Keratinocyte (primary cell): ENCODE data around the gene TAMALIN. TPM values are rescaled to one million over a fixed set of nuclear protein-coding genes. Genes with fewer than 3 reads are reported as not detected.

Experiments used
- DNase-seq: peaks from one replicate; pipeline ENCODE4 v3.0.0-alpha.2; 2011; ENCODE audit warnings: low read depth, missing footprints, low spot score
- FAIRE-seq: peaks from 2 replicates; lab custom pipeline; 2011; peaks lifted over from hg19 to GRCh38; lab: Jason Lieb, UNC
- H2AFZ ChIP-seq: 2 replicates; pipeline ENCODE4 v1.6.0; 2012; ENCODE audit warnings: low read length, control low read depth, inconsistent platforms; ENCODE audit not compliant: control insufficient read depth
- H3K27ac ChIP-seq: 2 replicates; pipeline ENCODE4 v1.5.1; 2011; ENCODE audit warnings: low read length; ENCODE audit not compliant: control insufficient read depth, insufficient read depth
- H3K27me3 ChIP-seq: 3 replicates; pipeline ENCODE4 v1.6.0; 2011; ENCODE audit warnings: low read length; ENCODE audit not compliant: control insufficient read depth, insufficient read depth; ENCODE audit errors: extremely low read depth
- H3K36me3 ChIP-seq, 2 experiments: 2 replicates in 1 of 2; 3 replicates in 1 of 2; pipeline ENCODE4 v1.5.1; 2011; ENCODE audit warnings: low read length in 2 of 2, mild to moderate bottlenecking in 1 of 2; ENCODE audit not compliant: control insufficient read depth in 2 of 2, insufficient read depth in 2 of 2; ENCODE audit errors: extremely low read depth in 1 of 2
- H3K4me1 ChIP-seq: 3 replicates; pipeline ENCODE4 v1.5.1; 2011; ENCODE audit warnings: low read length; ENCODE audit not compliant: control insufficient read depth, insufficient read depth; ENCODE audit errors: extremely low read depth
- H3K4me2 ChIP-seq: 3 replicates; pipeline ENCODE4 v1.6.0; 2011; ENCODE audit warnings: low read depth, low read length; ENCODE audit not compliant: control insufficient read depth, insufficient read depth; ENCODE audit errors: extremely low read depth
- H3K4me3 ChIP-seq, 3 experiments: fragments of 200-600 bp in 1 of 3; sonication (generic) in 1 of 3; 2 replicates in 2 of 3; 3 replicates in 1 of 3; pipeline ENCODE4 v1.5.1; 2011 to 2016; ENCODE audit warnings: low read length in 3 of 3, mild to moderate bottlenecking in 3 of 3, control low read depth in 2 of 3, inconsistent platforms in 1 of 3, low read depth in 1 of 3, mixed read lengths in 1 of 3, mixed run types in 1 of 3, moderate library complexity in 1 of 3; ENCODE audit not compliant: control insufficient read depth in 2 of 3, insufficient read depth in 2 of 3; ENCODE audit errors: extremely low read depth in 1 of 3
- H3K79me2 ChIP-seq: 2 replicates; pipeline ENCODE4 v1.6.0; 2012; ENCODE audit warnings: low read length; ENCODE audit not compliant: control insufficient read depth, insufficient read depth
- H3K9ac ChIP-seq: 3 replicates; pipeline ENCODE4 v1.6.0; 2011; ENCODE audit warnings: low read length; ENCODE audit not compliant: control insufficient read depth, insufficient read depth; ENCODE audit errors: extremely low read depth
- H3K9me1 ChIP-seq: 3 replicates; pipeline ENCODE4 v1.6.0; 2011; ENCODE audit warnings: low read length; ENCODE audit not compliant: control insufficient read depth, insufficient read depth; ENCODE audit errors: extremely low read depth
- H3K9me3 ChIP-seq: 2 replicates; pipeline ENCODE4 v1.5.1; 2012; ENCODE audit warnings: low read depth, low read length; ENCODE audit not compliant: control insufficient read depth
- H4K20me1 ChIP-seq: 3 replicates; pipeline ENCODE4 v1.6.0; 2011; ENCODE audit warnings: low read length; ENCODE audit not compliant: control insufficient read depth, insufficient read depth; ENCODE audit errors: extremely low read depth
- EZH2 ChIP-seq: IDR thresholded peaks from one replicate; pipeline ENCODE4 v1.6.1; 2012; ENCODE audit warnings: inconsistent platforms, mild to moderate bottlenecking, low read length, moderate library complexity
- dilution Hi-C: fragments of 300-500 bp; cut with MboI; formaldehyde crosslinking; loops from one replicate; pipeline ENCODE4 v1.7.0; 2020; ENCODE audit warnings: low sequenced_read_pairs; ENCODE audit not compliant: extremely low pct_ligation_motif_present
- polyA plus RNA-seq, 5 experiments: library from polyadenylated mRNA; depleted of rRNA in 3 of 5; stranded (reverse) in 3 of 5; stranded (forward) in 1 of 5; unstranded in 1 of 5; fragments of >200 nt; gene quantifications; 1 replicate in 1 of 5; 2 replicates in 3 of 5; 3 replicates in 1 of 5; pipeline versions ENCODE4 v1.2.1 to v1.2.3, GENCODE V29; 2011 to 2012; ENCODE audit warnings: missing spikeins in 2 of 5, low read depth in 1 of 5, low replicate concordance in 1 of 5
- TF ChIP-seq, protein P1 (sequence below), 3 experiments: IDR thresholded peaks in 1 of 3; conservative IDR thresholded peaks in 1 of 3; optimal IDR thresholded peaks in 1 of 3; 2 replicates in 2 of 3; 3 replicates in 1 of 3; pipeline versions ENCODE3 to v1.5.1; 2011; ENCODE audit warnings: low read length in 3 of 3, mild to moderate bottlenecking in 3 of 3, moderate library complexity in 2 of 3, control low read depth in 1 of 3, inconsistent platforms in 1 of 3; ENCODE audit not compliant: insufficient read depth in 2 of 3; ENCODE audit errors: extremely low read depth in 1 of 3

TAMALIN gene
- polyA plus RNA-seq, 1 donor (not counting 4 experiments of a cell fraction or from before 2014, with no cell fraction given), result 0.54 TPM

DNA sequence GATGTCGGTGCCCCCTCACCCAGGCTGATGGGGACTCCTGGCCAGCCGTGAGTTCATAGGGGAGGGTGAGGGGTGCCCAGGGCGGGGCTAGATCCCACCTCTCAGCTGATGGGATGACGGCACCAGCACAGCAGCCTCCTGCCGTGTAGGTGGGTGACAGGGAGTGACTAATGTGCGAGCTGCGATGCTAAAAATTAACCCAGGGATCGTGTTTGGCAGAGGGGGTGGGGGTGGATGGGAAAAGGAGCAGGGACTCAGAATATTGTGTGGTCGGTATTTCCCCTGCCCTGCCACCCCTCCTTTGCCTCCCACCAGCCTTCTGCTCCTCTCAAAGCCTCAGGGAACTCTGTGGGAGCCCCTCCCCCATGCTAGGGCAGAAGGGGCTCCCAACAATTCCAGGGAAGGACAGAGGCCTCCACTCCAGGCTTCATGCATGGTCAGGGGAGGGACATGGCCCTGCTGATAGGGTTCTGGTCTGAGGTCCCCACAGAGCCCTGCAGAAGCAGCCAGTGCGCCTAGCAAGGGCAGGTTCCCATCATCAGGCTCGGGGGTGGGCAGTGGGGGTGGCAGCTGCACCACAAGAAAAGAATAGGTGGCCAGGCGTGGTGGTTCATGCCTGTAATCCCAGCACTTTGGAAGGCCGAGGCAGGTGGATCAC lies 12.5 kb downstream of the TAMALIN start:
- FAIRE-seq (no peak), DNase-seq (no peak)
- Histone ChIP-seq H3K36me3 (no peaks in the 10 kb centered on the region), H4K20me1 (no peaks in the 10 kb centered on the region), H3K9me1 (no peaks in the 10 kb centered on the region), H2AFZ (no peak overlapping the region), H3K79me2 (no peaks in the 10 kb centered on the region), H3K9ac (no peak overlapping the region), H3K27me3 (peaks cover 7% of the 10 kb centered on the region), H3K4me2 (no peak overlapping the region), H3K27ac (no peak overlapping the region), H3K4me3 (no peak overlapping the region), H3K4me1 (peaks cover 12% of the 10 kb centered on the region), H3K9me3 (no peaks in the 10 kb centered on the region)
- dilution Hi-C loops, result no loop called here
- TF ChIP-seq, protein P1, sequence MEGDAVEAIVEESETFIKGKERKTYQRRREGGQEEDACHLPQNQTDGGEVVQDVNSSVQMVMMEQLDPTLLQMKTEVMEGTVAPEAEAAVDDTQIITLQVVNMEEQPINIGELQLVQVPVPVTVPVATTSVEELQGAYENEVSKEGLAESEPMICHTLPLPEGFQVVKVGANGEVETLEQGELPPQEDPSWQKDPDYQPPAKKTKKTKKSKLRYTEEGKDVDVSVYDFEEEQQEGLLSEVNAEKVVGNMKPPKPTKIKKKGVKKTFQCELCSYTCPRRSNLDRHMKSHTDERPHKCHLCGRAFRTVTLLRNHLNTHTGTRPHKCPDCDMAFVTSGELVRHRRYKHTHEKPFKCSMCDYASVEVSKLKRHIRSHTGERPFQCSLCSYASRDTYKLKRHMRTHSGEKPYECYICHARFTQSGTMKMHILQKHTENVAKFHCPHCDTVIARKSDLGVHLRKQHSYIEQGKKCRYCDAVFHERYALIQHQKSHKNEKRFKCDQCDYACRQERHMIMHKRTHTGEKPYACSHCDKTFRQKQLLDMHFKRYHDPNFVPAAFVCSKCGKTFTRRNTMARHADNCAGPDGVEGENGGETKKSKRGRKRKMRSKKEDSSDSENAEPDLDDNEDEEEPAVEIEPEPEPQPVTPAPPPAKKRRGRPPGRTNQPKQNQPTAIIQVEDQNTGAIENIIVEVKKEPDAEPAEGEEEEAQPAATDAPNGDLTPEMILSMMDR (optimal IDR thresholded peaks at IDR 0.05 in 1 of 3, IDR thresholded peaks at IDR 0.05 in 1 of 3, conservative IDR thresholded peaks at IDR 0.05 in 1 of 3; ENCODE audit: extremely low read depth in 1 of 3, insufficient read depth in 2 of 3, low read length in 3 of 3), result no peak
- TF ChIP-seq EZH2, result no peak

DNA sequence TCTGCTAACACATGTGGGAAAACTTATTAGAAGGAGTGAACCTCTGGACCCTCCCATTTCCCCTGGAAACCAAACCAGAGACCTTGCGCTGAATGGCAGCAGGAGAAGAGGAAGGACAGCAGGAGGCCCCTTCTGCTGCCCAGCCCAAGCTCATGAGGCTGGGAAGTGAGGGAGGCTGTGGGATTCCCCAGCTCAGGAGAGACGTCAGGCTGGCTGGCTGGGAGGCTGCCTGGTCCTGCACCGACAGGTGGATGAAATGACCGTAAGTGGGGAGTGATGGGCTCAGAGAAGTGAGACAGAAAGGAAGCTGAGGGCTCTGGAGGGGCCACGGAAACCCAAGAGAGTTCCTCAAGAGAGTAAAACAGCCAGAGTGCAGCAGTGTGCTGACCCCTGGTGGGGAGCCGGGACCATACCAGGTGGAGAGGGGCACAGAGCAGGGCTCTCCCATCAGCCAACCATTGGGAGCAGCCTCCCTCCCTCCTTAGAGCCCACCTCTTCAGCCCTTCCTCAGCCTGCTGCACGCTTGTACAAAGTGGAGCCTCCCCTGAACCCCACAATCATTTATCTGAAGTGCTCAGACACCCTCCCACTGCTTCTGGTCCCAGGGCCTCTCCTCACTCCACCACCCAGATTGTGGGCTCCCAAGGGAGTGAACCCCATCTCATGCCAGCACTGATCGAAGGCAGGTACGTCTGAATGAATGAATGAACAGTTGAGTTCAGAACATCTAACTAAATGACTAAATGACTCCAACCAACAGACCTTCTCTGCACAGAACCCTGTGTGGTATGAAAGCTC lies 14.0 kb downstream of the TAMALIN start:
- Histone ChIP-seq H3K27ac (no peak overlapping the region), H3K4me3 (no peak overlapping the region), H4K20me1 (no peaks in the 10 kb centered on the region), H3K79me2 (no peaks in the 10 kb centered on the region), H3K4me2 (no peak overlapping the region), H2AFZ (no peak overlapping the region), H3K27me3 (peaks cover 7% of the 10 kb centered on the region), H3K9me1 (no peaks in the 10 kb centered on the region), H3K36me3 (no peaks in the 10 kb centered on the region), H3K9ac (no peak overlapping the region), H3K4me1 (peaks cover 6% of the 10 kb centered on the region), H3K9me3 (no peaks in the 10 kb centered on the region)
- no peak for TF ChIP-seq EZH2
- TF ChIP-seq, protein P1 (optimal IDR thresholded peaks at IDR 0.05 in 1 of 3, IDR thresholded peaks at IDR 0.05 in 1 of 3, conservative IDR thresholded peaks at IDR 0.05 in 1 of 3; ENCODE audit: extremely low read depth in 1 of 3, insufficient read depth in 2 of 3, low read length in 3 of 3), result peak; percentile 66 to 82 (median 78)
- DNase-seq (no peak), FAIRE-seq (no peak)
- dilution Hi-C loops, result no loop called here
